ENCODE results near the gene GIT2. TPM values are rescaled to one million over a fixed set of nuclear protein-coding genes. Genes with fewer than 3 reads are reported as not detected.
"Not testable (repeated sequence)": the region's sequence is repeated elsewhere in the genome, so short reads cannot be mapped to it uniquely, and the experiment has no call there.

The GIT2 gene, protein sequence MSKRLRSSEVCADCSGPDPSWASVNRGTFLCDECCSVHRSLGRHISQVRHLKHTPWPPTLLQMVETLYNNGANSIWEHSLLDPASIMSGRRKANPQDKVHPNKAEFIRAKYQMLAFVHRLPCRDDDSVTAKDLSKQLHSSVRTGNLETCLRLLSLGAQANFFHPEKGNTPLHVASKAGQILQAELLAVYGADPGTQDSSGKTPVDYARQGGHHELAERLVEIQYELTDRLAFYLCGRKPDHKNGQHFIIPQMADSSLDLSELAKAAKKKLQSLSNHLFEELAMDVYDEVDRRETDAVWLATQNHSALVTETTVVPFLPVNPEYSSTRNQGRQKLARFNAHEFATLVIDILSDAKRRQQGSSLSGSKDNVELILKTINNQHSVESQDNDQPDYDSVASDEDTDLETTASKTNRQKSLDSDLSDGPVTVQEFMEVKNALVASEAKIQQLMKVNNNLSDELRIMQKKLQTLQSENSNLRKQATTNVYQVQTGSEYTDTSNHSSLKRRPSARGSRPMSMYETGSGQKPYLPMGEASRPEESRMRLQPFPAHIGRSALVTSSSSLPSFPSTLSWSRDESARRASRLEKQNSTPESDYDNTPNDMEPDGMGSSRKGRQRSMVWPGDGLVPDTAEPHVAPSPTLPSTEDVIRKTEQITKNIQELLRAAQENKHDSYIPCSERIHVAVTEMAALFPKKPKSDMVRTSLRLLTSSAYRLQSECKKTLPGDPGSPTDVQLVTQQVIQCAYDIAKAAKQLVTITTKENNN
- 10 to 100 TPM; 26.5 to 55.1 (median 42.4) TPM for polyA plus RNA-seq (ENCODE audit: insufficient read length in 4 of 4)

DNA sequence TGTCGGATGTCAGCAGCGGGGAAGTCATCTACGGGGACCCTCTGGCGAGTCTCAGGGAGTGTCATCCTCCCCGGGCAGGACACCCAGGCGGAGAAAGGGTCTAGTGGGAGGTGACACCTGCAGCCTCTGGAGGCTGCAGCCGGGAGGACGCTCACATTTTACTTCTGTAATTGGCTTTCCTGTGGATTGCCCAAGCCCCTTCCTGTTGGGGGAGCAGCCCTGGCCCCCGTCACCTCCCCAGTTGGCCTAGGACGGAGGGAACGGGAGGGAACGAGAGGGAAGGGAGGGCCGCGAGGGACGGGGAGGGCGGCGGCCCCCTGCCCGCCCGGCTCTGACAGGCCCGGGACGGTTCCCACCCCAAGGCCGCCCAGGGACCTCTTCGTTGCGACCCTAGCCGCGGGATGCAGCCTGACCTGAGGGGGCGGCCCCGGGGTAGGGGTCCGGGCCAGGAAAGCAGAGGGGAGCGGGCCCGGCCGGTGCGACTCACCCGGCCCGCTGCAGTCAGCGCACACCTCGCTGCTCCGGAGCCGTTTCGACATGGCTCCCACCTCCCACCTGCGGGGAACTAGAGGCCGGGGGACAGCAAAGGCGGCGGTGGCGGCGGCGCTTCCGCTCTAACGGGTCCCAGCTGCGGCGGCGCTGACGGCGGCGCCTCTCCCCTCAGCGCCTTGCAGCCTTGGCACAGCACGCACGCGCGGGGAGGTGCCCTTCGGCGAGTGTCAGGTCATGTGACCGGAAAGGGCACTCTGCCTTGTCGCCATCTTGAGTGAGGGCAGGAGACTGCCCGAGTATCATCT lies at the start of gene GIT2:
Gene GIT2, minus strand, starts transcription at position 683 of the 797 bp plus-strand sequence. Its CDS starts 144 bp downstream, at position 539.
- DNase-seq (ENCODE audit: low read depth in 4 of 4, low spot score in 2 of 4) = peak; percentile 70 to 87 (median 78)

DNA sequence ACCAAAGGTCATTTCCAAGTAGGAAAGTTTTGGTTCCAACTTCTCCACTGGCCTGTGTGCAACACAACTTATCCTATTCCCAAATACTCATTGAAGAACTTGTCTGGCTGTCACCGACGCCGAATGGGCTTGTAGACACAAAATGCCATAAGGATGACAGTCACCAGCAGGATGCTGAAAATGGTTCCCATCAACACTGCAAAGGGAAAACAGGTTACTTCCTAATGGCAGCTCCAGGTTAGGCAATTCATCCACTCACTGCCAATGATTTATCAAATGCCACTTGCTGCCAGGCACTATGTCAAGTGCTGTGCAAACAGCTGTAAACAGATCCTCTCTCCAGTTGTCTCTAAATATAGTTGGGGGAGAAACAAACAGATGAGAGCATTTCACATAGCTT lies 46.1 kb upstream of the GIT2 start:
- no peak for DNase-seq (ENCODE audit: low read depth in 4 of 4, low spot score in 2 of 4)

DNA sequence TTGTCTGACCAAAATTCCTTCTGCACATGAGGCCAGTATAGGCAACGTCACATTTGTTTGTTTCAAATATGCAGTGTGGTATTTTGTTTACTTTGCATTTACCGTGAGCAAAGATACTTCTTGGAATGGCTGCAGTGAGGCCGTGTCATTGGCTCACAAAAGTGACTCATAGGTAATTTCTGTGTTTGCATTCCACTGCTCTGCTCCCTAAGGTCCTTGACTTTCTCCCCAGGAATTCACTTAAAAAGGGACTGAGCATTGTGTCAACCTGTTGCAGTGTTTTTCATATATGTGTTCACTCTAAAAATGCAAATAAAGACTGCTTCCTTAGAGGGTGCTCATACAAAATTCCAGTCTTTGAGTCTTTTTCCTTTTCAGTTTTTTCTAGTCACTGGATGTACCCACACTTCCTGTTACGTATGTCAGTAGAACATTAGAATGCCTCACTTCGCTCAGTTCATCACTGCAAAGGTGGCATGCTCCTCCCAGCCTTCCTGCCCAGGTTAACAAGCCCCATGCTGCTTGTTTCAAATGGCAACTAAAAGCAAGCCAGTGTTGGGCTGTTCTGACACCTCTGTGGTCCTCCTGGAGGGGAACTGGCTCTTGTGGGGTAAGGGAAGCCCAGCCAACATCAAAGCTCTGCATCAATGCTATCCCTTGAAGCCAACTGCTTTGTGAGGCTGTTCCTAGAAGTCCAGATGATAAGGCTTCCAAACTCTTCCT lies 43.1 kb upstream of the GIT2 start:
- no peak for DNase-seq (ENCODE audit: low read depth in 4 of 4, low spot score in 2 of 4)

DNA sequence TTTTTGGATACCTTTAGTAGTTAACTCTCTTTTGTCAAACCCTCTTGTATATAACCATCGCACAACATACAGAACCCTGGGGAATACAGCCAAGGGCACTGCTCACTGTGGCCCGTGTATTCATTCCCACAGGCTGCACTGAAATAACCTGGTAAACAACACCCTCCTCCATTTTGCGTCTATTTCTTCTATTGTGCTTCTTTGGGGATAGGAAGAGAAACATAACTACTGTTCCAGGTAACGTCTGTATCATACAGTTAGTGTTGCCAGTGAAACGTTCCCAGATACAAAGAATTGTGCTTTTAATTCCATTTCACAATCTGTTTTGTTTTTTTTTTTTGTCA lies 42.5 kb upstream of the GIT2 start:
- no peak for DNase-seq (ENCODE audit: low read depth in 4 of 4, low spot score in 2 of 4)

DNA sequence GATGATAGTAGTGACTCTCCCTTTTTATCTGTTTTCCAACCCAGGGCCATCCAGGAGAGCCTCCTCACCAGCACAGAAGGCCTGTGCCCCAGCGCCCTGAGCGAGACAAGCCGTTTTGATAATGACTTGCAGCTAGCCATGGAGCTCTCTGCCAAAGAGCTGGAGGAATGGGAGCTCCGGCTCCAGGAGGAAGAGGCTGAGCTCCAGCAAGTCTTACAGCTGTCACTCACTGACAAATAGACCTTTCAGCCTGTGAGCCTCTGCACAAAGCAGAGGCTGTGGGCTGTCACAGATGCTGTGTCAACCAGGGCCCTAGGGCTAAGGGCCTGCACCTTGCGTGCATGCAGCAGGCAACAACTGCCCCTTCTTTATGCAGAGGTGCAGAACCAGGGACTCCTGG lies 41.1 kb upstream of the GIT2 start:
- DNase-seq (ENCODE audit: low read depth in 4 of 4, low spot score in 2 of 4) = no peak

DNA sequence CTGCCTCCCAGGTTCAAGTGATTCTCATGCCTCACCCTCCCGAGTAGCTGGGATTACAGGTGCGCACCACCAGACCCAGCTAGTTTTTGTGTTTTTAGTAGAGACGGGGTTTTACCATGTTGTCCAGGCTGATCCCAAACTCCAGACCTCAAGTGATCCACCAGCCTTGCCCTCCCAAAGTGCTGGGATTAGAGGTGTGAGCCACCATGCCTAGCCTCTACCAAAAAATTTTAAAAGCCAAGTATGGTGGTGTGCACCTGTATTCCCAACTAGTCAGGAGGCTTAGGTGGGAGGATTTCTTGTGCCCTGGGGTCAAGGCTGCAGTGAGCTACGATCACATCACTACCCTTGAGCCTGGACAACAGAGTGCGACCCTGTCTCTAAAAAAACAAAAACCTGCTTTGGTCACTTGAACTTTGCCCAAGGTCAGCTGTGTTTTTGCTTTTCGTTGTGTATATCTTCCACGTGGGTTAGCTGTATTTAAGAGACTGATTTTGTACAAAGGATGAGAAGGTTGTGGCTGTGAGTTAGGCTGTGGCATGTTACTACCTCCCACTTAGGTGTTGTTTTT lies 39.5 kb upstream of the GIT2 start:
- DNase-seq (ENCODE audit: low read depth in 4 of 4, low spot score in 2 of 4) = no peak

DNA sequence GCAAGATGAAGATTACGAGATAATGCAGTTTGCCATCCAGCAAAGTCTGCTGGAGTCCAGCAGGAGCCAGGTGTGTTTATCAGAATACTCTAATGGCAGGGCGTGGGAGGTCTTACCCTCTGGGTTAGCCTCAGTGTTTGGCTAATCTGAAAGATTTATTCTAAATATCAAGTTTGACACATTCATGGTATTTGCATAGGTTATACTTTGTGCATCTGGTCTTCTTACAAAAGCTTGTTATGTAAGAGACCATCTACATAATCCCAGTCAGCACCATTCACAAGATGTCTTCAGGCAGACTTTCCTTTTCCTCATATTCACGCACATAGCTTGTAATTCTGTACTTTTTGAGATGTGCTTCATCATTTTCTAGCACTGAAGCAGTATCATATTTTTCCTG lies 37.7 kb upstream of the GIT2 start:
- DNase-seq (ENCODE audit: low read depth in 4 of 4, low spot score in 2 of 4) = no peak

DNA sequence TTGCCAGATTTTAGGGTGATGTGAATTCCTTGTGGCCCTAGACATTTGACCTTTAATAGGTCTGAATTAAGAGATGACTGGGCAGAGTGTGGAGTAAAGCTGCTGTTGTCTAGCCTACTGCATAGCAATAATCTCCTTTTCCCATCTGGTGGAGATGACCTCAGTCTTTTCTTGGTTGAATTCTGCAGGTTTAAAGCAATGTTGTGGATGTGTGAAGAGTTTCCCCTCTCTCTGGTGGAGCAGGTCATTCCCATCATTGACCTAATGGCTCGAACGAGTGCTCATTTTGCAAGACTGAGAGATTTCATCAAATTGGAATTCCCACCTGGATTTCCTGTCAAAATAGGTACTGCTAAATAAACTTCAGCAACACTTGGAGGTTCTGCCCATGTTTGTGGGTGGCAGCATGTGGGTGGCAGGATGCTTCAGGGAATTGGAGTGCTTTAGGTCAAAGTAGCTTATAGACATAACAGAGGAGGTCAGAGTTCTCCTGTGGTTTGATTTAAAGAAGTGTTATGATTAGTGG lies 33.2 kb upstream of the GIT2 start:
- no peak for DNase-seq (ENCODE audit: low read depth in 4 of 4, low spot score in 2 of 4)

DNA sequence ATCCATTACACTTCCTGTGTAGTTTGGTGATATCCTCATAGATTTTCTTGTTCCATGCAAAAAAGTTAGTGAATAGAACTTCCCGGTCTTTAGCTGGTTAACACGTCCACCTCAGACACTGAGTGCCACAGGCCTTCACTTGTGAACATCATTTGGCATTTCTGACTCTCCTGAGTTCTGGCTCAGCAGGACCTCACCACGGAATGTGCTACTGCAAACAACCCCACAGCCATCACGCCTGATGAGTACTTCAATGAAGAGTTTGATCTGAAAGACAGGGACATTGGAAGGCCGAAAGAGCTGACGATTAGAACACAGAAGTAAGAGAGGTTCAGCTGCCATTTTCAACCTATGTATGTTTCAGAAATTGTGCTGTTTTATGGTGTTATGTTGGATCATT lies 32.2 kb upstream of the GIT2 start:
- no peak for DNase-seq (ENCODE audit: low read depth in 4 of 4, low spot score in 2 of 4)

DNA sequence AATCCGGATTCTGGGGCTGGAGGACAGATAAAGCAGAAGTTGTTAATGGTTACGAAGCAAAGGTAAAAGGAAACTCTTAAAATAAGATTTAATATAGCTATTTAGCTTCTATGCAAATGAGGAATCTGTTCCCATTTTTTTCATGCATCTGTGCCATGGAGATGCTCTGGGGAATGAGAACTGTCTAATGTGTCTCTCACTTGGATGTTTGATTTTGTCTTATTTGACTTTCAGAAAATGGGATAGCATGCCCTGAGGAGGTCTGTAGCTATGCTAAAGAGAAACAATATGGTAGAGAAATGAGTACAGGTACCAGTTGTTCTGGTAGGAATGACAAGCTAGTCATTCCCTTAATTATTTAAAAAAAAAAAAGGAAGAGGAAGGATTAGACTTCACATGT lies 27.9 kb upstream of the GIT2 start:
- DNase-seq (ENCODE audit: low read depth in 4 of 4, low spot score in 2 of 4) = no peak

DNA sequence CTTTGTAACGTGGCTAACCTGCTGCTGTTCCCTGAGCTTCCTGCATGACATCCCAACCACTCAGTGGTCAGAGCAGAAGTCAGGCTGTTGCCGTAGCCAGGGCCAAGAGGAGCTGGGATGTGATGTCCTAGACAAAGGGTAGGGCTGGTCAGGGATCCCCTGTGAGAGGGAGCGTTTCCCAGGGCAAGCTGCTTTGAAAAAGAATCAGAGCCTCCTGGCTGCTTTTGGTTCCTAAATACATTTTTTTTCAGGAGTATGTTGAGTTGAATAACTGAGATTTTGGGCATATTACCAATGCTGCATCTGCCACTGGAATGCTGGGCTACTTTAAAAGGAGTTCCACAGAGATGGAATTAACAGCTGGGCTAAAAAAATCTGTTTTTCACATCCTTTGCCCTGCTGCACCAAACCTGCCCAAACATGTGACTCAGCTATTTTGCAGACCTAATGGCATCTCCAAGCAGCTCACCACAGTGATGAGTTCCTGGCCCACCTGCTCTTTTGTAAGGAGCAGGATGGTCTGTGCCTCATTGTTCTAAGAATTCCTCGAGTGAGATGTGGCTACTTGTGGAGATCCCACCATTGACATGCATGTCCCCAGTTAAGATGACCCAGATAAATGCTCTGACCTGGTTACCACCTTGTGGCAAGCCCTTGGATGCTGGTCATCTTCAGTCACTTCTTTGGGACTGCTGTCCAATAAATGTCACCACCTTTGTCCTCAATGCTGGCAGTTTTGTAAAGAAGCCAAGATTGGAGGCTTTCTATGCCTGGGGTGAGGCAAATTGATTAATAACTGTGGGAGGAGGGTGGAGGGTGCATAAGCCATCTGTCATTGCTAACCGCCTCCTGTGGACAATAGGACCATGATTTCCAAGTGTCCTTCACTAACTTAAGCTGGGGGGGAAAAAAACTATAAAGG lies 27.2 kb upstream of the GIT2 start:
- DNase-seq (ENCODE audit: low read depth in 4 of 4, low spot score in 2 of 4) = no peak

DNA sequence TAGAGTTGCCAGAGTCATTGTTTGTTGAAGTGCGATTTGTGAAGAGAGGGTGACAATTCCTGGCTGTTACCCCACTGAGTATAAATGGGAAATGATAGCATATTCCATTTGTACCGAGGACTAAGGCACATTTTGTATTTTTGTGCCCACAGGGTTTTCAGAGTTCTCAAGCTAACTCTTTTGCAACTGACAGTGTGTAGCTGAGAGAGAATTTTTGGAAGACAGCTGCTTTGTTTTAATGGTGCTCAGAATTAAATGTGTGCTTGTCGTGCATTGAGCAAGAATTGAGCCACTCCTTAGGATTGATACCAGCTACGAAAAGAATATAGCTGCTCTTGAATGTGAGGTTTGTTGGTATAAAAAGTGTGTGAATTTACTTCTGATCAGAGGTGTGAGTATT lies 24.8 kb upstream of the GIT2 start:
- no peak for DNase-seq (ENCODE audit: low read depth in 4 of 4, low spot score in 2 of 4)

DNA sequence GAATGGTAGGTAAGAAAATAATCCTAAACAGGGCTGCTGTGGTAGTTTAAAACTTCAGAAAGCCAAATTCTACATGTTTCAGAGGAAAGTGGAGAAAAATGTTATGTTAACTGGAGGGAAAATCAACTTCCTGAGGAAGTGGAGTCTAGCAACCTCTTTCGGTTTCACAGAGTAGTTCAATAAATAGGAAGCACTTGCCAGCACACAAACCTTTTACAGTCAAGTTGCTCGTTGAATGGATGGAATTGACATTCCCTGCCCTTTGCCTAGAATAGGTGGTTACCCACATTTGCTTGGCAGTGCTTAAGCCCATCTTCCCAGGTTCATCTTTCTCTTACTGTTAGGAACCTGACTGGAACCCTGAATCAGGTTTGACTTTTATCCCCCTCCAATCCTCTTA lies 19.0 kb upstream of the GIT2 start:
- no peak for DNase-seq (ENCODE audit: low read depth in 4 of 4, low spot score in 2 of 4)

DNA sequence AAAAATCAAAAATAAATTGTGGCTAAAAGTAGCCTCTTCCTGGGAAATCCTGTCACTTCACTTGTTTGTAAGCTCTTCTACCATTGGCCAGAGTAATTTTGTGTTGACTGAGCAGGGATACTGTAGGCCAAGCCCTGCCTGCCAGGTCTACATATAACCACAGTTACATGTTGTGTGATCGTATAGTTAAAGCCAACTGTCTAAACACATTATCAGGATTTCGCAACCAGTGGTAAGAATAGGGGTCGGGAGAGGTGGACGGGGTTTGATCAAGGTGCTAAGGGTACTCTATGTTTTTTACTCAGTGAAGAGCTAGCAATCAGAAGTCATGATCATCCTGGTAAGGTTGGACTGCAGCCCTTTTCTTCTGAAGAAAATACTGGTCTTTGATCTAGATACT lies 16.5 kb upstream of the GIT2 start:
- no peak for DNase-seq (ENCODE audit: low read depth in 4 of 4, low spot score in 2 of 4)

DNA sequence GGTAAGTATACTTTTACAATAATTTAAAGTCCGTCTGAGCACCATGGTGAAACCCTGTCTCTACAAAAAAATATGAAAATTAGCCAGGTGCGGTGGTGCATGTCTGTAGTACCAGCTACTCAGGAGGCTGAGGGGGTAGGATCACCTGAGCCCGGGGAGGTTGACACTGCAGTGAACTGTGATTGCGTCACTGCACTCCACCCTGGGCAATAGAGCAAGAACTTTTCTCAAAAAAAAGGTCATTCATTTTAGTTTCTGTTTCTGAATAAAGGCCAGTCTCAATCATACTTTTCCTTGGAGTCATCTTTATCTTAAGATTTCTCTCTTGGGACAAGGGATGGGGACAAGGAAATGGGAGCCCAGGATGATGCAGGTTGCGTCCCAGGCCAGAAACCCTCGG lies 16.0 kb upstream of the GIT2 start:
- DNase-seq (ENCODE audit: low read depth in 4 of 4, low spot score in 2 of 4) = no peak

DNA sequence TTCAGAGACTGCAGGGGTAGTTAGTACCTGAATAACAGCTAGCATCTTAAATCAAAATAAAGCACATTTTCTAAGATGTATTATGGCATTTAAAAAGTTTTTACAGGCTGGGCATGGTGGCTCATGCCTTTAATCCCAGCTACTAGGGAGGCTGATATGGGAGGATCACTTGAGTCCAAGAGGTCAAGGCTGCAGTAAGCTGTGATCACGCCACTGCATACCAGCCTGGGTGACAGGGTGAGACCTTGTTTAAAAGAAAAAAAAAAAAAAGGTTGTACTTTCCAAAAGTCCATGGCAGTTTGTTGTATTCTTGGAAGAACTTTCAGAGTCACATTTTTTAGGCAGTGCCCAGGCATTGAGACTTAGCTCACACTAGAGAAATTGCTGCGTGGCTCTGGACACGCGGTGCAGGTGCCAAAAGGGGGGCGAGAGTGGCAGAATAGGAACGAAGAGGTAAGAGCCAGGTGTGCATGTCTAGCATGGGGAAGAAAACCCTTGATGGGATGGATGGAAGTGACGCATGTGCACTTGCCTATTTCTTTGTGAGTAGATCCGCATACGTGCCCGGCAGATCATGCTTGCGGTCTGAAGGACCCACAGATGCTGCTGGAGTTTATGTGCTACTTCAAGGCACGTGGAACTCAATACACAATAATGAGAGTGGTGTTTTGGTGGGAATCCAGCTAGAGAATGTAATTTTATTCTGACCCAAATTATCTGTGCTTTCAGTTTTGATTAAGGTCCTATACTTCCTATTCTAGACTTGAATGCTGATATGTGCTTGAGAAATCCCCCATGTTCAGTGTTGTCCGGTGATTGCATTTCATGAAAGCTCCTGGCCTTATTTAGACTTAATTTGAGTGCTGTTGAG lies 14.9 kb upstream of the GIT2 start:
- no peak for DNase-seq (ENCODE audit: low read depth in 4 of 4, low spot score in 2 of 4)

DNA sequence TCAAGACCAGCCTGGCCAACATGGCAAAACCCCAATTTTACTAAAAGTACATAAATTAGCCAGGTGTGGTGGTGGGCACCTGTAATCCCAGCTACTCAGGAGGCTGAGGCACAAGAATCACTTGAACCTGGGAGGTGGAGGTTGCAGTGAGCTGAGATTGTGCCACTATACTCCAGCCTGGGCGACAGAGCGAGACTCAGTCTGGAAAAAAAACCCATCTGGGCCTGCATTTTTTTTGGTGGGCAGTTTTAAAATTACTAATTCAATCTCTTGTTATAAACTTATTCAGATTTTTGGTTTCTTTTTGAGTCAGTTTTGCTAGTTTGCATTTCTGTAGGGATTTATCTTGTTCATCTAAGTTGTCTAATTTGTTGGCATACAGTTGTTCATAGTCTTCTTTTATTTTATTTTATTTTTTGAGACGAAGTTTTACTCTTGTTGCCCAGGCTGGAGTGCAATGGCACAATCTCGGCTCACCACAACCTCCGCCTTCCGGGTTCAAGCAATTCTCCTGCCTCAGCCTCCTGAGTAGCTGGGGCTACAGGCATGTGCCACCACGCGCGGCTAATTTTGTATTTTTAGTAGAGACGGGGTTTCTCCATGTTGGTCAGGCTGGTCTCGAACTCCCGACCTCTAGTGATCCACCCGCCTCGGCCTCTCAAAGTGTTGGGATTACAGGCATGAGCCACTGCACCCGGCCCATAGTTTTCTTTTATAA lies 12.7 kb upstream of the GIT2 start:
- DNase-seq (ENCODE audit: low read depth in 4 of 4, low spot score in 2 of 4) = not testable (repeated sequence)
